Upper lobe of left lung (tissue), 6 donors: Measurements from ENCODE around the gene FN3KRP. TPM values are rescaled to one million over a fixed set of nuclear protein-coding genes. Genes with fewer than 3 reads are reported as not detected.

Experiments
- ATAC-seq, 2 donors: fragments of 200-7000 bp; cut with Tn5 transposase; one replicate each; pipeline ENCODE4 v1.9.1; 2022; ENCODE audit warnings: mild to moderate bottlenecking in 2 of 2, moderate library complexity in 2 of 2; ENCODE audit not compliant: low FRiP score in 2 of 2
- DNase-seq, 2 donors: peaks; one replicate each; pipeline ENCODE4 v3.0.0-alpha.2; 2019 to 2020
- H3K27ac ChIP-seq, 4 donors: fragments of 200-600 bp; sonication (generic); one replicate each; pipeline ENCODE4 v1.5.1; 2016 to 2019
- H3K27me3 ChIP-seq, 4 donors: fragments of 200-600 bp; sonication (generic); one replicate each; pipeline ENCODE4 v1.5.1; 2017 to 2019
- H3K36me3 ChIP-seq, 4 donors: fragments of 200-600 bp; sonication (generic); one replicate each; pipeline ENCODE4 v1.5.1; 2016 to 2019
- H3K4me1 ChIP-seq, 4 donors: fragments of 200-600 bp; sonication (generic); one replicate each; pipeline ENCODE4 v1.5.1; 2018 to 2019
- H3K4me3 ChIP-seq, 4 donors: fragments of 200-600 bp; sonication (generic); one replicate each; pipeline ENCODE4 v1.5.1; 2017 to 2019; ENCODE audit warnings: mild to moderate bottlenecking in 2 of 4, moderate library complexity in 1 of 4
- H3K9me3 ChIP-seq, 4 donors: fragments of 200-600 bp; sonication (generic); one replicate each; pipeline ENCODE4 v1.5.1; 2018 to 2019
- CTCF ChIP-seq, 6 experiments: fragments of 450-650 bp in 4 of 6; fragments of 200-600 bp in 2 of 6; sonication (generic) in 2 of 6; IDR thresholded peaks; one replicate each; pipeline ENCODE4 v1.5.1; 2016 to 2019; ENCODE audit warnings: antibody characterized with exemption in 6 of 6
- EP300 ChIP-seq, 4 donors: sonication (generic); formaldehyde crosslinking; IDR thresholded peaks; one replicate each; pipeline ENCODE4 v1.5.1; 2017; ENCODE audit warnings: antibody characterized with exemption in 4 of 4, control low read depth in 2 of 4
- POLR2A ChIP-seq, 4 donors: fragments of 450-650 bp; IDR thresholded peaks; one replicate each; pipeline ENCODE4 v1.5.1; 2016 to 2017; ENCODE audit warnings: antibody characterized with exemption in 4 of 4, mild to moderate bottlenecking in 2 of 4
- POLR2AphosphoS5 ChIP-seq, 2 donors: sonication (generic); formaldehyde crosslinking; IDR thresholded peaks; one replicate each; pipeline ENCODE4 v1.5.1; 2017; ENCODE audit warnings: antibody characterized with exemption in 2 of 2
- WGBS, 2 donors: methylation state at CpG; one replicate each; pipeline ENCODE4 v1.1.5; 2017 to 2018; 5-methylcytosine and 5-hydroxymethylcytosine counted together
- total RNA-seq, 6 donors: library from RNA; depleted of rRNA in 4 of 6; stranded (reverse); fragments of >200 nt in 4 of 6; gene quantifications; one replicate each; pipeline versions ENCODE4 v1.1.0 to v1.2.1, GENCODE V29; 2016 to 2021
- donor health status: DM: no; HTN: no; CAD: no; lungs with moderate emphysema.
- donor health status: DM: no; HTN: yes; CAD: no; lungs with severe emphysema.

FN3KRP gene
- total RNA-seq, 6 donors from 2014 or later, result 14.7 to 94.3 (median 28.8) TPM

GRCh38 chr17:82692268-82692667 lies 24.2 kb upstream of the FN3KRP start:
- Histone ChIP-seq H3K4me1 (peaks cover 6% of the 10 kb centered on the region in 4 donors), H3K9me3 (no peaks in the 10 kb centered on the region), H3K27ac (no peak overlapping the region), H3K36me3 (peaks cover 0 to 3% (median 0%) of the 10 kb centered on the region in 4 donors), H3K27me3 (peaks cover 0 to 2% (median 0%) of the 10 kb centered on the region in 4 donors), H3K4me3 (no peak overlapping the region)
- DNase-seq (no peak), ATAC-seq (no peak)
- no peak for TF ChIP-seq EP300 (IDR thresholded peaks at IDR 0.05)
- no peak for TF ChIP-seq CTCF (IDR thresholded peaks at IDR 0.05)
- TF ChIP-seq POLR2AphosphoS5 (IDR thresholded peaks at IDR 0.05), result no peak
- no peak for TF ChIP-seq POLR2A (IDR thresholded peaks at IDR 0.05)
- WGBS, 2 donors, result 92 to 95% methylated on average over 13 to 15 of the region's 16 CpGs

GRCh38 chr17:82693168-82693867 lies 23.2 kb upstream of the FN3KRP start:
- 93 to 96% methylated on average over 22 of the region's 22 CpGs for WGBS, 2 donors
- no peak overlapping the region for H3K4me3 ChIP-seq
- ATAC-seq (no peak), DNase-seq (no peak)
- H3K36me3 ChIP-seq, result peaks cover 0 to 3% (median 0%) of the 10 kb centered on the region in 4 donors
- H3K27me3 ChIP-seq, result peaks cover 0 to 6% (median 0%) of the 10 kb centered on the region in 4 donors
- TF ChIP-seq POLR2A (IDR thresholded peaks at IDR 0.05) (no peak), EP300 (IDR thresholded peaks at IDR 0.05) (no peak), CTCF (IDR thresholded peaks at IDR 0.05) (no peak), POLR2AphosphoS5 (IDR thresholded peaks at IDR 0.05) (no peak)
- H3K27ac ChIP-seq, result no peak overlapping the region
- H3K4me1 ChIP-seq, result peaks cover 11 to 16% (median 13%) of the 10 kb centered on the region in 4 donors
- no peaks in the 10 kb centered on the region for H3K9me3 ChIP-seq

GRCh38 chr17:82694647-82695046 lies 21.9 kb upstream of the FN3KRP start:
- ATAC-seq (no peak), DNase-seq (no peak)
- Histone ChIP-seq H3K9me3 (no peaks in the 10 kb centered on the region), H3K27ac (no peak overlapping the region), H3K27me3 (peaks cover 0 to 6% (median 0%) of the 10 kb centered on the region in 4 donors), H3K4me1 (peaks cover 17 to 23% (median 19%) of the 10 kb centered on the region in 4 donors), H3K4me3 (no peak overlapping the region), H3K36me3 (peaks cover 0 to 3% (median 0%) of the 10 kb centered on the region in 4 donors)
- TF ChIP-seq EP300 (IDR thresholded peaks at IDR 0.05) (no peak), POLR2AphosphoS5 (IDR thresholded peaks at IDR 0.05) (no peak), CTCF (IDR thresholded peaks at IDR 0.05) (no peak), POLR2A (IDR thresholded peaks at IDR 0.05) (no peak)
- 66 to 80% methylated on average over 2 of the region's 2 CpGs for WGBS, 2 donors

GRCh38 chr17:82696259-82696658 lies 20.2 kb upstream of the FN3KRP start:
- H3K4me1 ChIP-seq, result peaks cover 17 to 23% (median 19%) of the 10 kb centered on the region in 4 donors
- ATAC-seq, result no peak

More at GRCh38 chr17:82696259-82696658, 20.2 kb upstream of the FN3KRP start:
- Histone ChIP-seq H3K9me3 (no peaks in the 10 kb centered on the region), H3K36me3 (peaks cover 0 to 3% (median 0%) of the 10 kb centered on the region in 4 donors), H3K27me3 (peaks cover 0 to 6% (median 0%) of the 10 kb centered on the region in 4 donors), H3K27ac (no peak overlapping the region), H3K4me3 (no peak overlapping the region)
- TF ChIP-seq POLR2A (IDR thresholded peaks at IDR 0.05), result no peak
- no peak for TF ChIP-seq POLR2AphosphoS5 (IDR thresholded peaks at IDR 0.05)
- TF ChIP-seq CTCF (IDR thresholded peaks at IDR 0.05), result no peak
- WGBS, 2 donors, result 93 to 94% methylated on average over 16 of the region's 17 CpGs
- no peak for DNase-seq
